Kidney (tissue), 14 donors: ENCODE results near the gene LRCH3. TPM values are rescaled to one million over a fixed set of nuclear protein-coding genes. Genes with fewer than 3 reads are reported as not detected.

Experiments
- DNase-seq, 5 donors: peaks; one replicate each; pipeline ENCODE4 v3.0.0-alpha.2; 2013 to 2020
- FAIRE-seq: peaks from 2 replicates; lab custom pipeline; 2012; peaks lifted over from hg19 to GRCh38; lab: Jason Lieb, UNC
- H3K27ac ChIP-seq, 2 donors: one replicate each; pipeline ENCODE4 v1.7.0; 2013; ENCODE audit warnings: low read depth in 2 of 2, low read length in 2 of 2, inconsistent platforms in 1 of 2
- H3K27me3 ChIP-seq: one replicate; pipeline ENCODE4 v1.7.1; 2013; ENCODE audit warnings: low read length, inconsistent platforms; ENCODE audit not compliant: control insufficient read depth, insufficient read depth
- H3K36me3 ChIP-seq, 3 donors: one replicate each; pipeline versions ENCODE4 v1.7.0 to v1.7.1; 2013; ENCODE audit warnings: low read length in 3 of 3, control low read depth in 1 of 3, inconsistent platforms in 1 of 3; ENCODE audit not compliant: insufficient read depth in 3 of 3, control insufficient read depth in 2 of 3
- H3K4me1 ChIP-seq, 3 donors: one replicate each; pipeline versions ENCODE4 v1.7.0 to v1.7.1; 2013; ENCODE audit warnings: low read length in 3 of 3, inconsistent platforms in 1 of 3, low read depth in 1 of 3; ENCODE audit not compliant: control insufficient read depth in 2 of 3, insufficient read depth in 2 of 3
- H3K4me3 ChIP-seq, 3 donors: one replicate each; pipeline versions ENCODE4 v1.7.0 to v1.8.1; 2013; ENCODE audit warnings: low read length in 3 of 3, control low read depth in 1 of 3, inconsistent platforms in 1 of 3
- H3K9ac ChIP-seq, 3 donors: one replicate each; pipeline versions ENCODE4 v1.7.0 to v1.7.1; 2013; ENCODE audit warnings: low read length in 3 of 3, control low read depth in 1 of 3, inconsistent platforms in 1 of 3
- H3K9me3 ChIP-seq, 3 donors: one replicate each; pipeline versions ENCODE4 v1.7.0 to v1.7.1; 2013; ENCODE audit warnings: low read length in 3 of 3, control low read depth in 1 of 3, inconsistent platforms in 1 of 3; ENCODE audit not compliant: control insufficient read depth in 2 of 3, insufficient read depth in 1 of 3
- CTCF ChIP-seq: IDR thresholded peaks from 3 replicates; pipeline ENCODE4 v1.5.1; 2012; ENCODE audit warnings: mild to moderate bottlenecking, moderate library complexity, borderline replicate concordance; ENCODE audit not compliant: insufficient read depth; ENCODE audit errors: extremely low read depth
- intact Hi-C: fragments of 100-400 bp; cut with DNase I; formaldehyde crosslinking; loops from one replicate; pipeline ENCODE4 v1.11.1; 2022
- polyA plus RNA-seq: library from polyadenylated mRNA; stranded (reverse); fragments of 350-450 nt; fragmentation: Illumina TruSeq; extraction: RNeasy Lipid Tissue Mini Kit (QIAGEN cat#74804); gene quantifications from one replicate; pipeline ENCODE4 v1.2.3, GENCODE V29; 2014; ENCODE audit warnings: low read depth, low replicate concordance; ENCODE audit not compliant: insufficient read depth
- total RNA-seq: library from RNA; stranded (reverse); fragmentation: NEBNext Ultra II Directional; extraction: Animal tissue kit (Norgen Biotek cat#: 25700); gene quantifications from one replicate; pipeline ENCODE4 v1.2.1, GENCODE V29; 2021
- donor health status: control.
- donor health status: control.
- donor health status: control.
- donor health status: control.
- donor health status: control.
- donor health status: DM: yes; HTN: yes; CAD: no.
- donor health status: Normal renal cell carcinoma (clear cell type).

The LRCH3 gene
- total and polyA plus RNA-seq, 2 donors from 2014 or later = 11.6 to 52.0 TPM

DNA sequence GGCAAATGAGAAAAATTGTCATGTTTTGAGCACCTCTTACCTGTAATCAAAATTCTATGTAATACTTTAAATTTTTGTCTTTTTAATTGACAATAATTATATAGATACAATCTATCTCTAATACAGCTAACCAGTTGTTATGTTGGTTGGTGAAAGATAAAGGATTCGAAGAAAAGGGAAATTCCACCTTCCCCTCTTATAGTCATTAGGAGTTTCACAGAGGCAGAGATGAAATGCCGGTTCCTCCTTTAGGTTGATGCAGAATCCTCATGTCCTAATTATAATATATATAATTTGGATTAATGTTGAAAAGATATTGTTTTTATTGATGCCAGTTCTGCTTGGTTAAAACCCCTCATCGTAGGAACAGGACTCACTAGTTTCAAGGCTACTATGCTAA lies 67.1 kb downstream of the LRCH3 start:
- no peaks in the 10 kb centered on the region for H3K9me3 ChIP-seq
- no peaks in the 10 kb centered on the region for H3K27me3 ChIP-seq
- no peak overlapping the region for H3K9ac ChIP-seq
- no peak for TF ChIP-seq CTCF
- no peak overlapping the region for H3K27ac ChIP-seq
- peaks cover 4 to 18% (median 15%) of the 10 kb centered on the region in 3 donors for H3K36me3 ChIP-seq
- intact Hi-C loops = no loop called here
- H3K4me3 ChIP-seq = no peak overlapping the region
- FAIRE-seq (no peak), DNase-seq (no peak)
- no peaks in the 10 kb centered on the region for H3K4me1 ChIP-seq

GRCh38 chr3:197858598-197858997 lies 67.5 kb downstream of the LRCH3 start:
- DNase-seq (no peak), FAIRE-seq (no peak)
- Histone ChIP-seq H3K4me3 (no peak overlapping the region), H3K4me1 (no peaks in the 10 kb centered on the region), H3K9ac (no peak overlapping the region), H3K9me3 (no peaks in the 10 kb centered on the region), H3K36me3 (peaks cover 4 to 18% (median 15%) of the 10 kb centered on the region in 3 donors), H3K27ac (no peak overlapping the region), H3K27me3 (no peaks in the 10 kb centered on the region)
- intact Hi-C loops = no loop called here
- no peak for TF ChIP-seq CTCF

DNA sequence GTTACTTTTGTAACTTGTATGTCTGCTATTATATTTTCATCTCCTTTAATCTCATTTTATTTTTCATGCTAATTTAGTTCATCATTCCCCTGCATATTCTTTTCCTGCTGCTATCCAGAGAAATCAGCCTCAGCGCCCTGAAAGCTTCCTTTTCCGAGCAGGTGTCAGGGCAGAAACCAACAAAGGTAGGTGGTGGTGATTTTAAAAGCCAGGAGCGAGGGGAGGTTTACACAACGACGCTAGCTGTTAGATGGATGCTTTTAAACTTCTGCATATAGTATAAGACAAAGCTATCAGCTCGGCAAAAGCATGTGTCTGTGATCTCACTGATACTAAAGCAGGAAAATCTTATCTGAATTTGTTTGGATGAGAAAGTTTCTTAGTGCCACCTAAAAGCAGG lies 75.0 kb downstream of the LRCH3 start:
- Histone ChIP-seq H3K4me3 (no peak overlapping the region), H3K9me3 (no peaks in the 10 kb centered on the region), H3K27ac (no peak overlapping the region), H3K27me3 (no peaks in the 10 kb centered on the region), H3K9ac (no peak overlapping the region), H3K4me1 (no peaks in the 10 kb centered on the region), H3K36me3 (peaks cover 0 to 6% (median 4%) of the 10 kb centered on the region in 3 donors)
- FAIRE-seq (no peak), DNase-seq (no peak)
- intact Hi-C loops = no loop called here
- no peak for TF ChIP-seq CTCF

DNA sequence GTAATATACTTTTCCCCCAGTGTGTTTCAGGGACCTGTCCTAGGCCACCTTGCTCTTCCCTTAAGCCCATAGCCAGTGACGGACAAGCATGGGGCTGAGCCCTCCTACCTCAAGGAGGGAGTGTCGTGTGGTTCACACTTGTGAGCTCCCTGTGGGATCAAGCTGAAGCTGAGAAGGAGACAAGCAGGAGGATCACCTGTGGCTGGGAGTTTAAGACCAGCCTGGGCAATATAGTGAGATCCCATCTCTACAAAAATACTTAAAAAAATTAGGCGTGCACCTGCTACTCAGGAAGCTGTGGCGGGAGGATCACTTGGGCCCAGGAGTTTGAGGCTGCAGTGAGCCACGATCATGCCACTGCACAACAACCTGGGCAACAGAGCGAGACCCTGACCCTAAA lies 82.3 kb downstream of the LRCH3 start:
- Histone ChIP-seq H3K27me3 (no peaks in the 10 kb centered on the region), H3K27ac (no peak overlapping the region), H3K4me1 (no peaks in the 10 kb centered on the region), H3K36me3 (peaks cover 5 to 27% (median 17%) of the 10 kb centered on the region in 3 donors), H3K9ac (no peak overlapping the region), H3K9me3 (no peaks in the 10 kb centered on the region), H3K4me3 (no peak overlapping the region)
- DNase-seq = no peak
- no peak for FAIRE-seq
- intact Hi-C loops = no loop called here
- TF ChIP-seq CTCF = no peak
